HEK293 (cell line): Measurements from ENCODE around the gene TBC1D24.
A peak's percentile ranks its signal among the peaks of the same experiment; 100 is the strongest.

Experiments
- CTCF ChIA-PET: fragments of 350-600 bp; formaldehyde crosslinking; extraction: SDS; loops from one replicate; lab custom pipeline; 2021; ENCODE audit warnings: antibody characterized with exemption; lab: Yijun Ruan, JAX
- POLR2A ChIA-PET: fragments of 300-600 bp; formaldehyde crosslinking; extraction: SDS; loops from one replicate; lab custom pipeline; 2020; ENCODE audit warnings: antibody characterized with exemption, inconsistent platforms; lab: Yijun Ruan, JAX
- H3K27ac ChIP-seq: fragments of 200-500 bp; sonication (Bioruptor generic); 2 replicates; pipeline ENCODE4 v1.5.1; 2014; ENCODE audit warnings: low read depth, low read length, control low read depth, inconsistent platforms; ENCODE audit errors: extremely low read depth
- H3K36me3 ChIP-seq, 2 experiments: fragments of 200-500 bp in 1 of 2; sonication (Bioruptor generic) in 1 of 2; 1 replicate in 1 of 2; 2 replicates in 1 of 2; pipeline ENCODE4 v1.5.1; 2014 to 2017; ENCODE audit warnings: inconsistent platforms in 2 of 2, low read length in 2 of 2; ENCODE audit not compliant: control insufficient read depth in 2 of 2, insufficient read depth in 1 of 2
- H3K4me1 ChIP-seq: fragments of 200-500 bp; sonication (Bioruptor generic); 2 replicates; pipeline ENCODE4 v1.5.1; 2014; ENCODE audit warnings: mild to moderate bottlenecking, low read length, inconsistent platforms; ENCODE audit not compliant: control insufficient read depth, insufficient read depth
- H3K4me3 ChIP-seq: 2 replicates; pipeline ENCODE4 v1.5.1; 2011; ENCODE audit warnings: low read depth, mild to moderate bottlenecking, control low read depth, low read length, moderate library complexity
- H3K9me3 ChIP-seq: fragments of 200-500 bp; sonication (Bioruptor generic); 2 replicates; pipeline ENCODE4 v1.5.1; 2014; ENCODE audit warnings: low read depth, low read length, inconsistent platforms; ENCODE audit not compliant: control insufficient read depth, insufficient read depth
- ELK4 ChIP-seq: IDR thresholded peaks from 2 replicates; pipeline ENCODE4 v1.6.1; 2011; ENCODE audit warnings: mild to moderate bottlenecking, low read depth, low read length, borderline replicate concordance
- GLI2 ChIP-seq: fragments of 450-650 bp; formaldehyde crosslinking; IDR thresholded peaks from 2 replicates; pipeline ENCODE4; 2017; ENCODE audit warnings: missing biosample characterization, missing genetic modification characterization, low read depth, borderline replicate concordance
- GLI4 ChIP-seq: fragments of 450-650 bp; formaldehyde crosslinking; IDR thresholded peaks from 2 replicates; pipeline ENCODE4 v1.5.1; 2016; ENCODE audit warnings: missing biosample characterization, missing genetic modification characterization
- HOXC10 ChIP-seq: sonication (generic); formaldehyde crosslinking; IDR thresholded peaks from 2 replicates; pipeline ENCODE4 v1.8.1; 2023; ENCODE audit warnings: mild to moderate bottlenecking, missing genetic modification reagents
- KLF7 ChIP-seq: fragments of 450-650 bp; formaldehyde crosslinking; IDR thresholded peaks from 2 replicates; pipeline ENCODE4 v1.5.1; 2016; ENCODE audit warnings: missing biosample characterization, missing genetic modification characterization, borderline replicate concordance
- KLF9 ChIP-seq: fragments of 450-650 bp; formaldehyde crosslinking; IDR thresholded peaks from 2 replicates; pipeline ENCODE4 v1.5.1; 2016; ENCODE audit warnings: missing biosample characterization, missing genetic modification characterization, low read depth
- REPIN1 ChIP-seq: fragments of 450-650 bp; formaldehyde crosslinking; IDR thresholded peaks from 2 replicates; pipeline ENCODE4 v1.5.1; 2017; ENCODE audit warnings: missing biosample characterization, missing genetic modification characterization, low read depth
- TCF7L2 ChIP-seq: IDR thresholded peaks from 2 replicates; pipeline ENCODE4 v1.6.1; 2011; ENCODE audit warnings: low read depth, mild to moderate bottlenecking, inconsistent platforms, low read length, moderate library complexity, borderline replicate concordance
- WT1 ChIP-seq: fragments of 450-650 bp; formaldehyde crosslinking; IDR thresholded peaks from 2 replicates; pipeline ENCODE4 v1.5.1; 2016; ENCODE audit warnings: missing biosample characterization, missing genetic modification characterization
- YY1 ChIP-seq: fragments of 450-650 bp; formaldehyde crosslinking; IDR thresholded peaks from 2 replicates; pipeline ENCODE4 v1.5.1; 2018; ENCODE audit warnings: missing biosample characterization, missing genetic modification characterization
- ZBTB44 ChIP-seq: fragments of 450-650 bp; IDR thresholded peaks from 2 replicates; pipeline ENCODE4 v1.5.1; 2018; ENCODE audit warnings: missing biosample characterization, mild to moderate bottlenecking, missing genetic modification characterization
- ZNF174 ChIP-seq: fragments of 450-650 bp; formaldehyde crosslinking; IDR thresholded peaks from 2 replicates; pipeline ENCODE4 v1.5.0; 2017; ENCODE audit warnings: missing biosample characterization, mild to moderate bottlenecking, missing genetic modification characterization
- ZNF2 ChIP-seq: fragments of 450-650 bp; formaldehyde crosslinking; IDR thresholded peaks from 2 replicates; pipeline ENCODE4 v1.5.1; 2016; ENCODE audit warnings: missing biosample characterization, missing genetic modification characterization
- ZNF335 ChIP-seq: fragments of 450-650 bp; formaldehyde crosslinking; conservative IDR thresholded peaks from 2 replicates; pipeline ENCODE4 v1.5.1; 2016; ENCODE audit warnings: missing biosample characterization, missing genetic modification characterization
- ZNF350 ChIP-seq: fragments of 450-650 bp; formaldehyde crosslinking; IDR thresholded peaks from 2 replicates; pipeline ENCODE4 v1.5.0; 2017; ENCODE audit warnings: missing biosample characterization, mild to moderate bottlenecking, missing genetic modification characterization
- ZNF354C ChIP-seq: fragments of 450-650 bp; formaldehyde crosslinking; IDR thresholded peaks from 2 replicates; pipeline ENCODE4 v1.5.1; 2016; ENCODE audit warnings: missing biosample characterization, missing genetic modification characterization, low read depth, borderline replicate concordance
- ZNF366 ChIP-seq: fragments of 450-650 bp; formaldehyde crosslinking; conservative IDR thresholded peaks from 2 replicates; pipeline ENCODE4 v1.5.1; 2016; ENCODE audit warnings: missing biosample characterization, missing genetic modification characterization
- ZNF529 ChIP-seq: fragments of 450-650 bp; formaldehyde crosslinking; IDR thresholded peaks from 2 replicates; pipeline ENCODE4 v1.5.1; 2017; ENCODE audit warnings: missing genetic modification characterization, missing biosample characterization; ENCODE audit not compliant: insufficient replicate concordance
- ZNF561 ChIP-seq: fragments of 450-650 bp; IDR thresholded peaks from 2 replicates; pipeline ENCODE4 v1.5.1; 2018; ENCODE audit warnings: missing biosample characterization, missing genetic modification characterization, borderline replicate concordance
- ZNF629 ChIP-seq: fragments of 450-650 bp; formaldehyde crosslinking; IDR thresholded peaks from 2 replicates; pipeline ENCODE4 v1.5.1; 2017; ENCODE audit warnings: missing biosample characterization, missing genetic modification characterization
- ZNF639 ChIP-seq: fragments of 450-650 bp; formaldehyde crosslinking; IDR thresholded peaks from 2 replicates; pipeline ENCODE4 v1.5.1; 2016; ENCODE audit warnings: missing biosample characterization, missing genetic modification characterization
- ZNF670 ChIP-seq: fragments of 450-650 bp; formaldehyde crosslinking; IDR thresholded peaks from 2 replicates; pipeline ENCODE4 v1.5.1; 2016; ENCODE audit warnings: missing biosample characterization, missing genetic modification characterization, low read depth
- ZNF707 ChIP-seq: fragments of 450-650 bp; formaldehyde crosslinking; IDR thresholded peaks from 2 replicates; pipeline ENCODE4 v1.5.1; 2016; ENCODE audit warnings: missing biosample characterization, missing genetic modification characterization
- ZNF768 ChIP-seq: fragments of 450-650 bp; formaldehyde crosslinking; IDR thresholded peaks from 2 replicates; pipeline ENCODE4 v1.5.1; 2018; ENCODE audit warnings: missing biosample characterization, mild to moderate bottlenecking, missing genetic modification characterization
- ZSCAN30 ChIP-seq: fragments of 450-650 bp; IDR thresholded peaks from 2 replicates; pipeline ENCODE4 v1.5.1; 2018; ENCODE audit warnings: missing biosample characterization, mild to moderate bottlenecking, missing genetic modification characterization, moderate library complexity
- ZXDB ChIP-seq: fragments of 450-650 bp; formaldehyde crosslinking; IDR thresholded peaks from 2 replicates; pipeline ENCODE4 v1.5.1; 2016; ENCODE audit warnings: missing biosample characterization, missing genetic modification characterization
- TF ChIP-seq, protein P1 (sequence below): fragments of 450-650 bp; formaldehyde crosslinking; IDR thresholded peaks from 2 replicates; pipeline ENCODE4 v1.5.1; 2016; ENCODE audit warnings: missing biosample characterization, missing genetic modification characterization
- TF ChIP-seq, protein P2 (sequence below): fragments of 450-650 bp; formaldehyde crosslinking; IDR thresholded peaks from 2 replicates; pipeline ENCODE4 v1.5.1; 2016; ENCODE audit warnings: missing biosample characterization, missing genetic modification characterization

TBC1D24 gene

DNA sequence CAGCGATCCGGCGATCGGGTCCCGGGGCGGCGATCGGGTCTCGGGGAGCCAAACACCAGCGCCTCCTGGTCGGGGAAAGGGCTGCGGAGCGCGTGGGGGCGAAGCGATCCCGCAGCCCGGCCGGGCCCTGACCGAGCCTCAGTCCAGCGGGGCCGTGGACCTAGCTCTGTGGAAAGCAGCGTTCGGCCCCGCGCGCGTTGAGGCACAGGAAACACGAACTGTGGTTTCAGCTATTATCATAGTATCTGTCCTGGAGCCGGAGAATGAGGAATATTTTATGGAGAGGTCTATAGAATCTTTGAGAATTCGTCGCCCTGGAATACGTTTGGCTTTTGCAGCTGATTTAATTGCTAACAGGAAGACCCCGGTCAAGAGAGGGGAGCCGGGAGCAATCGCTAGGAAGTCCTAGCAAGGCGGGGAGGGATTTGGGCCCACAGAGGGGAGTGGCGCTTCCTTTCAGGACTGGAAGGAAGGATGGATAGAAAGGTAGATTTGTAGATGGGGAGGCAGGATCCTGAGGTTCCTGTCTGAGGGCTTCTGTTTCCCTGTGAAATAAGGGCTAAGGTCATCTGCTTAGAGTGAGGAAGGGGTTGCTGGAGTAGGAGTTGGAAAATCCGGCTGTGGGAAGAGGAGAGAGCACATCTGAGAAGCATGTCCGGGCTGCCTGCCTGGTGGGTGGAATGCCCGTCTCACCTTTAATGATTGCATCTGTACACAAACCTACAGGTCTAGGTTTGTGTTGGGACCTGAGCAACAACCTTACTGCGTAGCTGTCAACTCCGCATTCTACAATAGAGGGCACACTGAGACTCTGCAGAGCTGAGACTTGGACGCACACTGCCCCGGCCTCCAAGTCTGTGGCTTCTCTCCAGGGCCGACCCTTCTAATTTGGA lies 44.9 kb upstream of the TBC1D24 start:
- peak overlapping the region; percentile 92 for H3K4me3 ChIP-seq
- H3K9me3 ChIP-seq, result no peaks in the 10 kb centered on the region
- H3K36me3 ChIP-seq, result peaks cover 23 to 38% of the 10 kb centered on the region in 2 experiments; a peak in 2 of 3 replicates
- H3K4me1 ChIP-seq, result no peaks in the 10 kb centered on the region; the same call in 1 of the 2 replicates
- peak overlapping the region; percentile 78; the same call in 1 of the 2 replicates for H3K27ac ChIP-seq
- ChIA-PET CTCF (interaction anchor here (0.5 to 1.1 kb wide), 7 partner anchors 10 to 90 kb away, joined by 3 to 8 read pairs (median 3); partner anchors contain the start of gene ABCA3), POLR2A (interaction anchor here (0.5 to 2.3 kb wide), 7 partner anchors 10 to 552 kb away, joined by 3 to 11 read pairs (median 5); partner anchors contain the start of gene ECI1)
- TF ChIP-seq ELK4 (no peak), ZXDB (no peak), WT1 (tag by site-specific recombination) (no peak), GLI2 (tag by site-specific recombination) (no peak), TCF7L2 (no peak), ZNF174 (tag by site-specific recombination) (no peak), ZNF707 (tag by site-specific recombination) (no peak), REPIN1 (no peak), HOXC10 (CRISPR knock-in tag) (no peak), ZNF629 (no peak), ZNF561 (no peak), ZNF335 (tag by site-specific recombination) (peak; percentile 59), ZNF639 (tag by site-specific recombination) (no peak), ZSCAN30 (tag by site-specific recombination) (no peak), ZNF529 (tag by site-specific recombination) (no peak), KLF9 (peak; percentile 65; the same call in 1 of the 2 replicates), ZNF2 (tag by site-specific recombination) (no peak), YY1 (0 out of 2 replicates have a peak, but pooled peaks have one; percentile 2), ZNF354C (tag by site-specific recombination) (no peak), ZNF670 (tag by site-specific recombination) (no peak), ZBTB44 (no peak), KLF7 (tag by site-specific recombination) (no peak), ZNF366 (0 out of 2 replicates have a peak, but pooled peaks have one; percentile 53), ZNF350 (tag by site-specific recombination) (no peak), GLI4 (no peak), ZNF768 (tag by site-specific recombination) (no peak)
- TF ChIP-seq, protein P1, sequence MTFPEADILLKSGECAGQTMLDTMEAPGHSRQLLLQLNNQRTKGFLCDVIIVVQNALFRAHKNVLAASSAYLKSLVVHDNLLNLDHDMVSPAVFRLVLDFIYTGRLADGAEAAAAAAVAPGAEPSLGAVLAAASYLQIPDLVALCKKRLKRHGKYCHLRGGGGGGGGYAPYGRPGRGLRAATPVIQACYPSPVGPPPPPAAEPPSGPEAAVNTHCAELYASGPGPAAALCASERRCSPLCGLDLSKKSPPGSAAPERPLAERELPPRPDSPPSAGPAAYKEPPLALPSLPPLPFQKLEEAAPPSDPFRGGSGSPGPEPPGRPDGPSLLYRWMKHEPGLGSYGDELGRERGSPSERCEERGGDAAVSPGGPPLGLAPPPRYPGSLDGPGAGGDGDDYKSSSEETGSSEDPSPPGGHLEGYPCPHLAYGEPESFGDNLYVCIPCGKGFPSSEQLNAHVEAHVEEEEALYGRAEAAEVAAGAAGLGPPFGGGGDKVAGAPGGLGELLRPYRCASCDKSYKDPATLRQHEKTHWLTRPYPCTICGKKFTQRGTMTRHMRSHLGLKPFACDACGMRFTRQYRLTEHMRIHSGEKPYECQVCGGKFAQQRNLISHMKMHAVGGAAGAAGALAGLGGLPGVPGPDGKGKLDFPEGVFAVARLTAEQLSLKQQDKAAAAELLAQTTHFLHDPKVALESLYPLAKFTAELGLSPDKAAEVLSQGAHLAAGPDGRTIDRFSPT (tag by site-specific recombination), result no peak
- TF ChIP-seq, protein P2, sequence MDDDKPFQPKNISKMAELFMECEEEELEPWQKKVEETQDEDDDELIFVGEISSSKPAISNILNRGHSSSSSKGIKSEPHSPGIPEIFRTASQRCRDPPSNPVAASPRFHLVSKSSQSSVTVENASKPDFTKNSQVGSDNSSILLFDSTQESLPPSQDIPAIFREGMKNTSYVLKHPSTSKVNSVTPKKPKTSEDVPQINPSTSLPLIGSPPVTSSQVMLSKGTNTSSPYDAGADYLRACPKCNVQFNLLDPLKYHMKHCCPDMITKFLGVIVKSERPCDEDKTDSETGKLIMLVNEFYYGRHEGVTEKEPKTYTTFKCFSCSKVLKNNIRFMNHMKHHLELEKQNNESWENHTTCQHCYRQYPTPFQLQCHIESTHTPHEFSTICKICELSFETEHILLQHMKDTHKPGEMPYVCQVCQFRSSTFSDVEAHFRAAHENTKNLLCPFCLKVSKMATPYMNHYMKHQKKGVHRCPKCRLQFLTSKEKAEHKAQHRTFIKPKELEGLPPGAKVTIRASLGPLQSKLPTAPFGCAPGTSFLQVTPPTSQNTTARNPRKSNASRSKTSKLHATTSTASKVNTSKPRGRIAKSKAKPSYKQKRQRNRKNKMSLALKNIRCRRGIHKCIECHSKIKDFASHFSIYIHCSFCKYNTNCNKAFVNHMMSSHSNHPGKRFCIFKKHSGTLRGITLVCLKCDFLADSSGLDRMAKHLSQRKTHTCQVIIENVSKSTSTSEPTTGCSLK (tag by site-specific recombination), result no peak
